Tongue (tissue), 2 donors: ENCODE measurements around the gene PLXNC1. TPM values are rescaled to one million over a fixed set of nuclear protein-coding genes. Genes with fewer than 3 reads are reported as not detected.

ENCODE experiments used
- DNase-seq: peaks from one replicate; pipeline ENCODE4 v3.0.0-alpha.2; 2015
- total RNA-seq: library from RNA; depleted of rRNA; stranded (reverse); fragments of >200 nt; gene quantifications from one replicate; pipeline ENCODE4 v1.2.3, GENCODE V29; 2014

Gene PLXNC1
- total RNA-seq, 1 donor from 2014 or later: 13.4 TPM

DNA sequence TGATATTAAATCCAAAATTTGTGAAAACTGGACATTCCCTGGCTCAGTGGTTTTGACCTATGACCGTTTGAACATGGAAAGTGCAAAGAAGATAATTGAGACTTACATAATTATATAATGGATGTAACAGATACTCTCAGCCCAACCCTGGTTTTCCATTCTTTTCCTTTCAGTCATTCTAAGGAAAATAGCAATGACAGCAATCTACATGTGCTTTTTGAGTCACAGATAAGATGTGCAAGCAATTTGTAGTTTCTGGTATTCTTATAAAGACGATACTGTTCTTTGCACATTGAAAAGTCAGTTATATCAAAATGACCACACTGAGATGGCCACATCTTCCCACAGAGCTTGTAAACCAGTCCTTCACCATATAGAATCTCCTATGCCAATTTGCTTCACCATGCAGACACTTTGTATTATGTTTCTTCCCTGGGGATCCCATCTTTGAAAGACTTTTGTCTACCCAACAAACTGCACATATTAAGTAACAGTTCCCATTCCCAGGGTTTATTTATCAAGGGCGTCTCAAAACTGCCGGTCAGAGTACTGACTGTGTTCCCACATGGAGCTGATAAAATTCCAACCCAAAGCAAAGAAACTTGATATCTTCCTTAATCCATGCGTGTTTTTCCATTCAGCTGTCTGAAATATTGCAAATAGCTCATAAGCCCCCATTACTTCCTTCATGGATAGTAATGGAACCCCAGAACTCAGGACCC is 34.8 kb downstream of the PLXNC1 start:
- DNase-seq: peak; percentile 3

DNA sequence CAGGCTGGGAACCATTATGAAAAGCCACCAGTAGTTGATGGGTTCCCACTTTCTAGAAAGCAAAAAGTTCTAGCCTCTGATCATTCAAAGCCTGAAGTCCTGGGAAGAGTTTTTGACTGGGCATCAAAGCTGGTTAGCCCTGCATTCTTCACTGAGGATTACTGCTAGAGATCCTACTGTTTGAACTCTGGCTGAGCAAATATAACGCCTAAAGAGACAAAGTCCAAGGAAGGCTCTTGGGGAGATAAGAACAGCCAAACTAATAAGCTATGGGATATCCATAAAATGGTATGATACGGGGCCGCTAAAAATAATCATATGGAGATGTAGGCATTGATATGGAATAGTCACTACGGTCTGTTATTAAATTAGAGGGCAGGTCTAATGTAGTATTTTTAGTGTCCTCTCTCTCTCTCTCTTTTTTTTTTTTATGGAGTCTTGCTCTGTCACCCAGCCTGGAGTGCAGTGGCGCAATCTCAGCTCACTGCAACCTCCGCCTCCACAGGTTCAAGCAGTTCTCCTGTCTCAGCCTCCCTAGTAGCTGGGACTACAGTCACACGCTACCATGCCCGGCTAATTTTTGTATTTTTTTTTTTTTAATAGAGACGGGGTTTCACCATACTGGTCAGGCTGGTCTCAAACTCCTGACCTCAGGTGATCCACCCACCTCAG is 35.5 kb downstream of the PLXNC1 start:
- DNase-seq: no peak

DNA sequence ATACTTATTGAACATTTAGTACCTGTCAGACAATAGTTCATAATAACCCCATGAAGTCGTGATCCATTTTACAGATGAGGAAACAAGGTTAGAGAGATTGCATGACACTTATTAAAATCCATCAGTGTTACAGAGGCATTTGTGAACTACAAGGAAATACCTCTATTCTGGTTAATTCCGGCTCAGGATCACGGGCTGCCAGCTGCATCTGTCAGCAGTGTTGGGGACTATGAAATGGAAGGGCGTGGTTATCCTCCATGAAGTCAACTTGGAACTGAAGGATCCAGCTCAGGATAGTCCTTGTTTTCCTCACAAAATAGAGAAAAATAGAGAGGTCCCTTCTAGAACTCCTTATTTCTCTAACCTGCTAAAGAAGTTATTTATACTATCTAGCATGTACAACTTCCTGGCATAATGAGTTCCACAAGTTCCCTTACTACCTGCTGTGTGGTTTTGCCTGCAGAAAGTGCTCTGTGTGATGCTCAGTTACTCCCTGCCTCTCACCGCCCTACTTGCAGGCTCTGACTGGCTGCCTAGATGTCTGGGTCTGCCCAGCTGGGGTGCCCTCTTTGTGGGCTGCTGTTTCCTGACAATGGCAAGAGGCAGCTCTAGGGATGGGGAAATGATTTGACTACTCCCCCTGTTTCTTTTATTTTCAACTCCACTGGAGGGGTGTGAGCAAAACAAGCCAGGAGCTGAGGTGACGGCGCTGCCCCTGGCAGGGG is 36.8 kb downstream of the PLXNC1 start:
- no peak for DNase-seq

DNA sequence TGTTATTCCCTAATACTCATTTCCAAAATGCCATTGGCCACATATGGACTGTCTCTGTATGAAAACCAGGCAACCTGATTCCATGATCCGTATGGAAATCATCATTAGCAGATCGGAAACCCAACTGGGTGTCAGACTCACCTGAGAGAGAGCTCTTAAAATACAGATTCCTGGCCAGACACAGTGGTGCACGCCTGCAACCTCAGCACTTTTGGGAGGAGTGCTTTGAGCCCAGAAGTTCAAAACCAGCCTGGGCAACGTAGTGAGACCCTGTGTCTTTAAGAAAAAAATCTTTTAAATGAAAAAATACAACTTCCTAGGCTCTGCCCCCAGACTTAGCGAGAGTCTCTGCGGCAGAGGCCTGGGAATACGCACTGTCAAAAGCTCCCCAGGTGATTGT is 37.4 kb downstream of the PLXNC1 start:
- DNase-seq: no peak

DNA sequence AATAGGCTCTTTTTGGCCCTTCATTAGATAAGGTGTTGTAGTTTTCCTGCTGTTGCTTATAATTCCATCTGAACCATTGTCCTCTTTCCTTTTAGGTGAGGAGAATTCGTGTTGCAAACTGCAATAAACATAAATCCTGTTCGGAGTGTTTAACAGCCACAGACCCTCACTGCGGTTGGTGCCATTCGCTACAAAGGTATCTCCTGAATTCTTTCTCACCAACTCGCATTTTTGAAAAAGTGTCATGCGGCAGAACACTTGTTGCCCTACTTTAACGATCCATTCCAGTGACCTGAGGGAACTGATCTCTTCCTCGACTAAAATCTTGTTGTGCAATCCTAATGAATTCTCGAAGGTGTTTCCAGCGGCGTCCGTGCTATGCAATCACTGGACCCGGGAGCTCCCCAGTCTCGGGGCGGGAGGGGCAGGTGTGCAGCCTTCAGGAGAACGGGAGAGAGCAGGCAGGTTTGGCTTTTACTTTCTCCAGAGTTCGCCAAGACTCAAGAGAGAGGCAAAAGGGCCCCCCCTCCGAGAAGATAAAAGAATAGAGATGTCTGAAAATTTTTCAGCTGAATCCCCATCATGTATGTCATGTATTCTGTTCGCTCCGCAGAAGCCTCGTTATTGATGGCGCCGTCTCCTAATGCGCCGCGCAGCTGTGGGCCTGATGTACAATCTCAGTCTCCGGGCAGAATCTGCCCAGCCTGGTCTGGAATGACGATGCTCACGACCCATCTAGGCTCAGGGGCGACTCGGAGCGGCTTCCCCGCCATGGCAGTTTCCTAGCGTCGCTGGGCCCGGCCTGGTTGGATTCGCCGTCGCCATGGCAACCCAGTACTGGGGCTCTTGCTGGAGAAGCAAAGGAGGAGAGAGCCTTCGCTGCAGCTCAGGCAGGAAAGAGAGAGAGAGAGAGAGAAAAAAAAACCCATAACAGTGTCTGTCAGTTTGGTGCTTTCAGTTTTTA is 38.2 kb downstream of the PLXNC1 start:
- peak; percentile 70 for DNase-seq

DNA sequence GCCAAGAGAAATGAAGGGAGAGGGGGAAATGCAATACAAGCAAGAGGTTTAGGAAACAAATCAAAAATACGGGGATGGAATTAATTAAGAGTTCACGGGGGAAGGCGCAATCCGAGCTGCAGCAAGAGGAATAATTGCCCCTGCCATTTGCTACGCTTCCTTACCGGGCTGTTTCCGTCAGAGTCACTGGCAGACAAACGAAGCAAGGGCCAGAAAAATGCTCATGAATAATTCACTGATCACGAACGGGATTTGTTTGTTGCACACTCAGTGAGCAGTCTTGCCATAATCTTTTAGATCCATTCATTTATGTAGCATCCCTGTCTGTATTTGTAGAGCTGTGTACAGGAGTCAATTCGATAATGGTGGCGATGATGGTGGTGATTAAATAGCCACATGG is 39.0 kb downstream of the PLXNC1 start:
- DNase-seq: peak; percentile 23

DNA sequence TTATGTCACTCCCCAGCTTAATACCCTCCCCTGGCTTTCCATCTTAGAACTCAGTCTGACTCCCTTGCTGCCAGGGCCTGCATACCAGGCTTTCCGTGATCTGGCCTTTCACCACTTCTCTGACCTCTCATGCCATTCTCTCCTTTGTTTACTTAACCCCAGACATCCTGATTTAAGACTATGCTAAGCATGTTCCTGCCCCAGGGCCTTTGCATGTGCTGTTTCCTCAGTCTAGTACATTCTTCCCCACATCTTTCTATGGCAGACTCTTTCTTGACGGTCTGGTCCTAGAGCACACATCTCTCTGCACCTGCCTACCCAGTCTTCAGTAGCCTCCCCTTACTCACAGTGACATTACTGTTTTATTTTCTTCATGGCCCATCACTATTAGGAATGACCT is 42.2 kb downstream of the PLXNC1 start:
- no peak for DNase-seq

DNA sequence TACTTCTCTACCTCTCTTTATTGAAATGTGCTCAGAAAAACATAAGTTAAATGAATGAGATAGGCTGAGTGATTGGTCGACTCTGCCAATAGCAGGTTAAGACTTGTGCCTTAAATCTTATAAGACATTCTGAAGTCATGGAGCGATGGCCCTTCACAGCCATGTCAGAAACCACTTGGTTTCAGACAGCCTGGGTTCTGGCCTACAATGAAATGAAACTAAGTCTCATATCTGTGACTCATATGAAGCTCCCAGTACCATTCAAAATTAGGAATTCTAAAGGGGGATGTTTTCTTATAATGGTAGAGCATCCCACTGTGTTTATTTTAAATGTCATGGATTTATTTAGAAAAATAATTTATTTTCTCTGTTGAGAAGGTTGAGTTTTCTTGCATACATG is 42.6 kb downstream of the PLXNC1 start:
- no peak for DNase-seq

DNA sequence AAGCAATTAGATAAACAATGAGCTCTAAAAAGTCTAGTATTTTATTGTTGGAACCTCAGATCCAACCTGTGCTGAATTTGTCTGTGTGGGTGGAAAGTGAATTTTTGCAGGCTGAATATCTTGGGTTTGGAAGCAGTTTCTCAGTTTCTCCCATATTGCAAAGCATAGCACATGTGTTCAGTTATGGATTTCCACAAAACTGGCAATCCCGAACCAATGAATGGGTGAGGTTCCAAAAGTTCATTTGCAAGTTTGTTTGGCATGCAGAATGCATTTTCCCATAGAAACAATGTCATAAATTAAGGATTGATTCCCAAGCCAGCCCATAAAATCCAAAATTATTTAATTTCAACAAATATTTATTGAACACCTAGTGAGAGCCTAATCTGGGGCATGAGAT is 43.4 kb downstream of the PLXNC1 start:
- no peak for DNase-seq

DNA sequence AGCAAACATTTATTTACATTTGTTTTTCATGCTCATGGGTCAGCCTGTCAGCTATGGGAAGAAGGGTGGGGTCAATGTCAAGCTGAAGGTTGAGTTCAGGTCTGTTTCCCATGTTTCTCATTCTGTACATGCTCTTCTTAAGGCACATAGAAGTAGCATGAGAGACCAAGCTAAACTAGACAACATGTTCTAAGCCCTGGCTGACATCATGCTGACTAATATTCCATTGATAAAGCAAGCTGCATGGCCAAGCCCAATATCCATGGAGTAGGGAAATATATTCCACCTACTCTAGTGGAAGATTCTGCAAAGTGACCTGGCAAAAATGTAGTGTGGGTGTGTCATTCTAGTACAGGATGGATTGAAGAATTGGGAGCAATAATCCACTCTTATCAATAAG is 44.1 kb downstream of the PLXNC1 start:
- DNase-seq: no peak

DNA sequence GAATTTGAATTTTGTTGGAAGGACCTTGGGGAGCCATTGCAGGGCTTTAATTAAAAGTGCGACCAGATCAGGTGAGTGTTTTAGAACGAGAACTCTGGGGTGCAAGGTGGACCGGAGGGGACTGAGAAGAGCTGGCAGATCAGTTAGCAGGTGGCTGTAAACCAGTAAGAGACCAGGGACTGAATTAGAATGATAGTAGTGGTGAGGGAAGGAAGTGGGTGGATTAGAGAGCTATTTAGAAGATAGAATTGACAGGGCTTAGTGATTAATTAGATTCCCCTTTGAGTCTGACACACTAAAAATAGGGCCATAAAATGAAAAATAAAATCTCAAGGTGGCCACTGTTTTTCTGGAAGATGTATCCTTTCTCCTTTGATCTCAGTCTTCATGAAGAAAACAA is 44.8 kb downstream of the PLXNC1 start:
- DNase-seq: no peak

DNA sequence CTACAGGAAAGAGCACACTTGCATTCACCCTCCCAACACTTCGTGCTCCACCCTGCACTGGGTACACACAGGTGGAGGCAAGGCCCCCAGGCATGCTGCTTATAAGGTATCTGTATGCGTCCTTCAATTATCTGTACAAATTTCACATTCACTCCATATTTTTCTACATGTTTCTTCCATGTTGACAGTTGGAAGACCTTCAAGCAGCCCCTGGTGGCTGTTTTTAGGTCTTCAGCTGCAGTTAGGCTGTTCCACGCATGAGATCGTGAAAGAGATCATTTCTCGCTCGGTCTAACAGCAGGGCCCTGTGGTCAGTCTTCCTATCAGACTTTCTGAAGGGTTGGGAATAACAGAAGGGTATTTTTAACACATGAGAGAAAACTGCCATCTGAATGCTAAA is 47.1 kb downstream of the PLXNC1 start:
- no peak for DNase-seq

DNA sequence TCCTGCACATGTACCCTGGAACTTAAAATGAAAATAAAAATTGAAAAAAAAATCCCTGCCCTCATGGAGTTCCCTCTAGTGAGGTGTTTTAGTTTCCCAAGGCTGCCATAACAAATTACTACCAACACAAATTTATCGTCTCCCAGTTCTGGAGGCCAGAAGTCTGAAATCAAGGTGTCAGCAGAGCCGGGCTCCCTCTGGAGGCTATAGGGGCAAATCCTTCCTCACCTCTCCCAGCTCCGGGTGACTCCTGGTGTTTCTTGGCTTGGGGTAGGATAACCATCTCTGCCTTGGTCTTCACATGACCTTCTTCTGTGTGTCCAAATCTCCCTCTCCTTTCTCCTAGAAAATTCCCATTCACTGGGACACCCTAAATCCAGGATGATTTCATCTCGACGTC is 50.1 kb downstream of the PLXNC1 start:
- DNase-seq: no peak

DNA sequence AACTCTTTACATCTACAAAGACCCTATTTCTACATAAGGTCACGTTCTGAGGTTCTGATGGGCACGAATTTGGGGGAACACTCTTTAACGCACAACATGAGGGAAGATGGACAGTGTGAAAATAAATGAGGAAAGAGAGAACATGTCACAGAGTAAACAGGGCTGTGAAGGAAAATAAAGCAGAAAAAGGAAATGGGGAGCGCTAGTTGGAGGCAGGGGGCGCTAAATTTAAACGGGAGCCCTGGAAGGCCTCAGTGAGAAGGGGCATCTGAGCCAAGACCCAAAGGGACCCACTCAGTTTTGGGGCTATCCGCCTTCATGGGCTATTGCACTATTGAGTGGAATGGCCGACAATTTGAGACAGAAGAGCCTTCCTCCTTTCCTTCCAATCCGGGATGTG is 50.5 kb downstream of the PLXNC1 start:
- no peak for DNase-seq

DNA sequence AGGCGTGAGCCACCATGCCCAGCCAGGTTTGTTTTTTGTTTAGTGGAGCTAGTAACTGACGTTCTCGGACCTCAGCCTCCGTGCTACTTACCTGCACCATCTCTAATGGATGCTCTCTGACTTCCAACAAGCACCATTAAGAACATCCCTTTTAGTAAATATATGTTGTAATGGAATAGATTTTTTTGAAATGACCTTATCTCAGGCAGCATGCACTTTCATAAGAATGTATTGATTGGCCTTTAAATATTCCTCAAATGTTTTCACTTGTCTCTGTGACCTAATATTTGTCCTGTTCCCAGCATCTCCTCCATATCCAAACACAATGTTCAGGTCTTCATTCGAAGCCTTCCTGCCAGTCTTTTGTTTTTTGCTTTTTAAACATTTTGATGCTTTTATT is 51.7 kb downstream of the PLXNC1 start:
- no peak for DNase-seq

DNA sequence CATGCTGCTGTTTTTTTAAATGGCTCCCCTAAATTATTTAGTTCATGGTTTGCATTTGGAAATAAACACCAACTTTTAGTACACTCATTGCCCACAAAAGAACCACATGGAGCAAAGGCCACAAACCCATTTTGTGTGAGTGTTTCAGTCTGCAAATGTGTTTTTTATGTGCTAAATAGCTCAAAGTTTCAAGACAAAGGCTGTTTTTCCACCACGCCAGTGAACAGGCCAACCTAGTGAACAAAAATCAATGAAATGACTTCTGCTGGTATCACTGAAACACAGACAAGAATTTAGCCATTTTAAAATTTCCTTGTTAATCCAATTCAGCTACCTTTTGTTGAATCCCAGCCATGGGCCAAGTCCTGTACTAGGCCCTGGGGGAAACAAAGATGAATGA is 52.3 kb downstream of the PLXNC1 start:
- no peak for DNase-seq

DNA sequence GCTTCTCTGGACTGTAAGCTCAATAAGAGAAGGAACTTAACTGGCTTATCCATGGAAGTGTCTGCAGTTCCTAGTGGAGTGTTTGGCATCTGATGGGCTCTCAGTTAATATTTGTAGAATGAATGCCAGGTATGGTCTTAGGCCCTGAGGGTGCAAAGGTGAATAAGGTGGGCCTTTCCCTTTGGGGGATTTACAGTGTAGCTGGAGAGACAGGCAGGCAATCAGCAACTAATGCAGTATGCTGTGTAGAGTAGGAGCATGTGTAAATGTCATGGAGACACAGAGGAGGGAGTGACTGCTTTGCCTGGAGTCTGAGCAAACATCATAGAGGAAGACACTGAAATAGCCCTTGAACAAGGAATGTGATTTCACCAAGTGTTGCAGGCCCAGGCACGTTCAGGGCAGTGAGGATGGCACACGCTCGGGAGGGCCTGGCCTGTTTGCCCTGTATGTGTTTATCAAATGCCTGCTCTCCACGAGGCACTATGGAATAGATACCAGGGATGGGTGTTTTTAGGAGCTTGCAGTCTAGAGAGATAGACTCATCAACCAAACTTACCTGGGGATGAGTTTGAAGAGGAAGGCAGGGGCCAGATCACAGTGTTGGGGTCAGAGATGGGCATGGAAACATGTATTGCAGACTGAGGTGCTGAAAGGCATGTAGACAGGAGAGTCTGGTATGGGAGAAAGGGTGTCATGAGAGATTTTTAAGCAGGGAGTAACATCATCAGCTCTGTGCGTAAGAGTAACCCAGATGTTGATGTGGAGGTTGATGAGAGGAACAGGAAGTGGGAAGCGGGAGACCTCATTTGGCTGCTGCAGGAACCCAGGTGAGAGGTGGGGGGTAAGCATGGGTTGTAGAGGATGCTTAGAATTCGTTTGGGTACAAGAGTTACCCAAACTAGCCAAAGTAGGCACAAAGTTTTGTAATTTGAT is 54.1 kb downstream of the PLXNC1 start:
- DNase-seq: peak; percentile 33

DNA sequence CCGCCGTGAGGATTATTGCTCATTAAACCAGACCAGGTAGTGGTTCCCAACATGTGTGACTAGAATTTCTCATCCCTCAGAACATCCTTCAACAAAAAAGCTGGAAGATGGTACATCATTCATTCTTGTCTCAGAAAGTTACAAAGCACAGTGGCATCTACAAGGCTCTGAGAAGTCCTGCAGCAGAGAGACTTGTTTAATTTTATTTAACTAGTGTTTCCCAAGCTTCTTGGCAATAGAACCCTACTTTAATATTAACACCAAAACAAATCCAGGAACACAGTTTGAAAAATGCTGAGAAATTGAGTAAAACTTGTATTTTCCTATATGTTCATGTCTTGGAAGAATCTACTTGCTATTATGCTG is 54.8 kb downstream of the PLXNC1 start:
- no peak for DNase-seq

DNA sequence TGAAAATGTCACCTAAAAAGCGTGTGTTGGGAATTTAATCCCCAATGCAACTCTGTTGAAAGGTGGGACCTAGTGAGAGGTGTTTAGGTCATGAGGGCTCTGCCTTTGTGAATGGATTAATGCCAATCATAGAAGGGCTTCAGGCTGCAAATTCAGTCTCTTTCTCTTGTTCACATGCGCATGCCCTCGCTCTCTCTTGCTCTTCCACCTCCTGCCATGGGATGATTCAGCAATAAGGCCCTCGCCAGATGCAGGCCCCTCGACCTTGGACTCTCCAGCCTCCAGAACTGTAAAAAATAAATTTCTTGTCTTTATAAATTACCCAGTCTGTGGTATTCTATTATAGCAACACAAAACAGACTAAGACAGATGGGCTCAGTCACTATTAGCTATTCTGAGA is 55.4 kb downstream of the PLXNC1 start:
- DNase-seq: no peak

DNA sequence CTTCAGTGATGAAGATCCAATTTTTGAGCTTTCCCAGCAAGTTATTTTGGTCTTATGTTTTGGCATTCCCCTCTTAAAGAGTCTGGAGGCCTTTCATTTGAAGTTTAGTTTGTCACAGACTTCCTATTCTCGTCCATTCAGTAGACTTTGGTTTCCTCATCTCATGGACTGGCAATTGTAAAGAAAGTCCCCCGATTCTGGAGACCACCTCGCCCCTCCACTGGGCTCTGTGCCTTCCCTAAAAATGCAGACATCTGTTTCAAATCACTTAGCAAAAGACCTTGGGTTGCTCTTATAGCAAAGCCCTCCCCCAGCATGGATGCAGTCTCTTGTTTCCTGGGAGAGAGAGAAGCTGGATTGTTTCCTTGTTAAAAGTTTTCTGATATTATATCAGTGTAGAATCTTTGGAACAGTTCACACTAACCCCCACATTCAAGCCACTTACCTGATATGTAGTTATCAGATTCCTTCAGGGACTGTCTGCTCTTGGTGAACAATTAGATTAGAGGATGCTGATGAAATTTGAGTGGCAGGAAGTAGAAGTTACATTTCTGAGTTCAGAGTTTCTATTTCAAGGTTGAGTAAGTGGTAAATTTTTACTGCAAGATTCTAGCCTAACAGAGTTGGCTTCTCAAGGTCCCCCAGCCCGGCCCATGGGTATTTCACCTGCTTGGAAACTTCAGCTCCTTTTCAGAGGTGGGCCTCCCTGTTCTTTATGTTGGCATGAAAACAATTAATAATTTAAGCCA is 56.3 kb downstream of the PLXNC1 start:
- DNase-seq: no peak

DNA sequence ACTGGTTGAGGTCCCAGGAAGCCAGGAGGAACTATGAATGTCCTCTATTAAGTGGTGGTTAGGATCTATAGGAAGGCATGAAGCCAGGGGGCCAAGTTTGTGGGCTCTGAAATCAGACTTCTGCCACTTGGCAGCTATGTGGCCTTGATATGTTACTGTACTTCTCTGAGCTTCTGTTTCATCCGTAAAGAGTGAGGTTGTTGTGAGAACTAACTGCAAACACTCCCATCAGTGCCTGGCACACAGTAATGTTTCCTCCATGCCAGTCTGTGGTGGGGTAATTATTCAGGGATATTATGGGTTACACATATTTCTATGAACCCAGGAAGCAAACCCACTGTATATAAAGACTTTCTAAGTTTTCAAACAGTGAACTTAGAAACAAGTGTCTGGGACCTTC is 57.4 kb downstream of the PLXNC1 start:
- DNase-seq: no peak
